GM23338 (cell line): ENCODE results near the gene SMG9. TPM values are rescaled to one million over a fixed set of nuclear protein-coding genes. Genes with fewer than 3 reads are reported as not detected.

ENCODE experiments used
- ATAC-seq: fragments of 200-7000 bp; cut with Tn5 transposase; 3 replicates; pipeline ENCODE4 v1.9.1; 2020
- DNase-seq: peaks from one replicate; pipeline ENCODE4 v3.0.0-alpha.2; 2015; ENCODE audit warnings: low spot score
- H2AFZ ChIP-seq: fragments of 200-600 bp; sonication (generic); 2 replicates; pipeline ENCODE4 v1.8.0; 2016; ENCODE audit warnings: antibody characterized with exemption, mild to moderate bottlenecking, moderate library complexity
- H3F3A ChIP-seq: fragments of 200-600 bp; sonication (generic); replicated peaks from 2 replicates; pipeline ENCODE4 v1.8.0; 2017; ENCODE audit warnings: antibody characterized with exemption, mixed run types, low read depth
- H3K27ac ChIP-seq: fragments of 200-600 bp; sonication (generic); 2 replicates; pipeline ENCODE4 v1.6.1; 2016; ENCODE audit warnings: low read depth
- H3K27me3 ChIP-seq: fragments of 200-600 bp; sonication (generic); 2 replicates; pipeline ENCODE4 v1.8.0; 2016; ENCODE audit warnings: mild to moderate bottlenecking, mixed run types, moderate library complexity; ENCODE audit not compliant: insufficient read depth
- H3K36me3 ChIP-seq: fragments of 200-600 bp; sonication (generic); 2 replicates; pipeline ENCODE4 v1.8.0; 2016; ENCODE audit warnings: mild to moderate bottlenecking; ENCODE audit not compliant: insufficient read depth
- H3K4me1 ChIP-seq: fragments of 200-600 bp; sonication (generic); 2 replicates; pipeline ENCODE4 v1.8.0; 2016; ENCODE audit warnings: mild to moderate bottlenecking, moderate library complexity; ENCODE audit not compliant: insufficient read depth
- H3K4me2 ChIP-seq: fragments of 200-600 bp; sonication (generic); 2 replicates; pipeline ENCODE4 v1.7.1; 2017; ENCODE audit warnings: mixed run types
- H3K4me3 ChIP-seq: fragments of 200-600 bp; sonication (generic); 2 replicates; pipeline ENCODE4 v1.6.1; 2016; ENCODE audit warnings: mixed run types
- H3K79me2 ChIP-seq: fragments of 200-600 bp; sonication (generic); replicated peaks from 2 replicates; pipeline ENCODE4 v1.8.0; 2017; ENCODE audit warnings: mild to moderate bottlenecking; ENCODE audit not compliant: insufficient read depth
- H3K9me2 ChIP-seq: fragments of 200-600 bp; sonication (generic); 2 replicates; pipeline ENCODE4 v1.8.0; 2017; ENCODE audit not compliant: insufficient read depth
- H4K20me1 ChIP-seq: fragments of 200-600 bp; sonication (generic); replicated peaks from 2 replicates; pipeline ENCODE4 v1.8.0; 2017; ENCODE audit warnings: mild to moderate bottlenecking; ENCODE audit not compliant: insufficient read depth
- H3K27ac Mint-ChIP-seq: 2 replicates; pipeline ENCODE4 v1.8.0; 2020; ENCODE audit warnings: inconsistent platforms, mild to moderate bottlenecking, moderate library complexity, mixed read lengths
- H3K27me3 Mint-ChIP-seq: 3 replicates; pipeline ENCODE4 v1.8.0; 2022; ENCODE audit warnings: low read depth, mild to moderate bottlenecking, moderate library complexity, mixed read lengths, inconsistent platforms; ENCODE audit not compliant: insufficient read depth, poor library complexity
- H3K36me3 Mint-ChIP-seq: 3 replicates; pipeline ENCODE4 v1.8.0; 2021; ENCODE audit warnings: low read depth, mild to moderate bottlenecking, inconsistent platforms, moderate library complexity, mixed read lengths
- H3K4me1 Mint-ChIP-seq: 3 replicates; pipeline ENCODE4 v1.8.0; 2020; ENCODE audit warnings: mild to moderate bottlenecking, inconsistent platforms, mixed read lengths
- H3K4me3 Mint-ChIP-seq: 3 replicates; pipeline ENCODE4 v1.8.0; 2021; ENCODE audit warnings: moderate library complexity, mild to moderate bottlenecking, inconsistent platforms, mixed read lengths
- H3K9me3 Mint-ChIP-seq: 3 replicates; pipeline ENCODE4 v1.8.0; 2020; ENCODE audit warnings: moderate library complexity, mild to moderate bottlenecking, inconsistent platforms, mixed read lengths
- CREB1 ChIP-seq: fragments of 250-450 bp; sonication (Bioruptor Pico); IDR thresholded peaks from 2 replicates; pipeline ENCODE4 v1.5.0; 2020; ENCODE audit warnings: low read depth, mild to moderate bottlenecking, moderate library complexity
- EZH2 ChIP-seq: fragments of 200-600 bp; sonication (generic); IDR thresholded peaks from one replicate; pipeline ENCODE4 v1.8.0; 2017; ENCODE audit warnings: antibody characterized with exemption, mild to moderate bottlenecking, low read depth; ENCODE audit not compliant: unreplicated experiment
- EZH2phosphoT487 ChIP-seq: fragments of 200-600 bp; sonication (generic); IDR thresholded peaks from one replicate; pipeline ENCODE4 v1.8.1; 2018; ENCODE audit warnings: antibody characterized with exemption; ENCODE audit not compliant: unreplicated experiment
- JUNB ChIP-seq: IDR thresholded peaks from one replicate; pipeline ENCODE4 v1.6.1; 2016; ENCODE audit warnings: antibody characterized with exemption; ENCODE audit not compliant: unreplicated experiment
- NANOG ChIP-seq: IDR thresholded peaks from 2 replicates; pipeline ENCODE4 v1.6.1; 2016; ENCODE audit warnings: antibody characterized with exemption, borderline replicate concordance
- POLR2AphosphoS5 ChIP-seq: IDR thresholded peaks from 2 replicates; pipeline ENCODE4 v1.6.1; 2016; ENCODE audit warnings: antibody characterized with exemption, low read depth
- STAT1 ChIP-seq: IDR thresholded peaks from one replicate; pipeline ENCODE4 v1.6.1; 2016; ENCODE audit warnings: antibody characterized with exemption; ENCODE audit not compliant: unreplicated experiment
- ZNF114 ChIP-seq: fragments of 250-450 bp; sonication (Bioruptor Pico); IDR thresholded peaks from 2 replicates; pipeline ENCODE4 v1.5.0; 2020; ENCODE audit warnings: mild to moderate bottlenecking, moderate library complexity
- ZNF331 ChIP-seq: fragments of 250-450 bp; sonication (Bioruptor Pico); IDR thresholded peaks from 2 replicates; pipeline ENCODE4 v1.5.0; 2020; ENCODE audit warnings: low read depth, mild to moderate bottlenecking, moderate library complexity
- polyA plus RNA-seq: library from polyadenylated mRNA; unstranded; fragments of >200 nt; fragmentation: Nextera tagmentation; extraction: Ambion mirVana; gene quantifications from 2 replicates; pipeline ENCODE4 v1.2.1, GENCODE V29; 2016
- total RNA-seq: library from RNA; depleted of rRNA; stranded (reverse); fragments of >200 nt; shearing (Covaris generic); gene quantifications from 2 replicates; pipeline ENCODE4 v1.2.3, GENCODE V29; 2014
- TF ChIP-seq, protein P1 (sequence below): IDR thresholded peaks from one replicate; pipeline ENCODE4 v1.6.1; 2018; ENCODE audit warnings: antibody characterized with exemption; ENCODE audit not compliant: unreplicated experiment
- TF ChIP-seq, protein P2 (sequence below): IDR thresholded peaks from 2 replicates; pipeline ENCODE4 v1.6.1; 2016; ENCODE audit warnings: antibody characterized with exemption
- TF ChIP-seq, protein P3 (sequence below): fragments of 250-450 bp; sonication (Bioruptor Pico); IDR thresholded peaks from 2 replicates; pipeline ENCODE4 v1.5.0; 2020; ENCODE audit warnings: mild to moderate bottlenecking, moderate library complexity
- TF ChIP-seq, protein P4 (sequence below), 2 experiments: fragments of 200-600 bp in 1 of 2; sonication (generic) in 1 of 2; conservative IDR thresholded peaks; 2 replicates each; pipeline versions ENCODE4 v1.5.1 to v1.6.1; 2016 to 2017; ENCODE audit warnings: antibody characterized with exemption in 2 of 2, low read depth in 2 of 2, mild to moderate bottlenecking in 2 of 2, moderate library complexity in 1 of 2

Gene SMG9
- total and polyA plus RNA-seq, 2 experiments from 2014 or later = 13.2 to 14.0 TPM

DNA sequence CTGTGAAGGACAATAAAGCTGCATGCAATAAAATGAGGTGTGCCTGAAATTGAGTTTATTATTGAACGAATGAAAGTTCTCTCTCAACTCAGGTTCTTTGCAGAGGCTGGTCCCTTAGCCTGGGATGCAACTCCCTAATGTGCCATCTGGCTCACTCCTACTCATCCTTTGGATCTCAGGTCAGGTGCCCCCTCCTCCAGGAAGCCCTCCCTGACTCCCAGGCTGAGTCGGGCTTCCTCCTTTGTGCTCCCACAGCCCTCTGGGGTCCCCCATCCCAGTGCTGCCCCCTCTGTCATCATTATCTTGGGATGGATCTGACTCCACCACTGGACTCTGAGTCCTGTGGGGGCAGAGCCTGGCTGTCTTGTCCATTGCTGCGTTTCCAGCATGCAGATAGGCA is 41.6 kb downstream of the SMG9 start:
- H3K27ac ChIP-seq = no peak overlapping the region
- Mint-ChIP-seq H3K36me3 (peaks cover 3% of the 10 kb centered on the region; the same call in 2 of the 3 replicates), H3K9me3 (peaks cover 10% of the 10 kb centered on the region), H3K4me3 (no peak overlapping the region), H3K27me3 (no peaks in the 10 kb centered on the region), H3K4me1 (no peaks in the 10 kb centered on the region), H3K27ac (no peak overlapping the region)
- no peak overlapping the region for H3K4me3 ChIP-seq
- no peaks in the 10 kb centered on the region for H3K27me3 ChIP-seq
- no peak for ATAC-seq
- H3K4me1 ChIP-seq = no peaks in the 10 kb centered on the region
- no peak for DNase-seq
- no peaks in the 10 kb centered on the region for H3K36me3 ChIP-seq
- no peaks in the 10 kb centered on the region for H3F3A ChIP-seq
- no peaks in the 10 kb centered on the region for H3K9me2 ChIP-seq
- no peak overlapping the region for H3K4me2 ChIP-seq
- TF ChIP-seq, protein P1, sequence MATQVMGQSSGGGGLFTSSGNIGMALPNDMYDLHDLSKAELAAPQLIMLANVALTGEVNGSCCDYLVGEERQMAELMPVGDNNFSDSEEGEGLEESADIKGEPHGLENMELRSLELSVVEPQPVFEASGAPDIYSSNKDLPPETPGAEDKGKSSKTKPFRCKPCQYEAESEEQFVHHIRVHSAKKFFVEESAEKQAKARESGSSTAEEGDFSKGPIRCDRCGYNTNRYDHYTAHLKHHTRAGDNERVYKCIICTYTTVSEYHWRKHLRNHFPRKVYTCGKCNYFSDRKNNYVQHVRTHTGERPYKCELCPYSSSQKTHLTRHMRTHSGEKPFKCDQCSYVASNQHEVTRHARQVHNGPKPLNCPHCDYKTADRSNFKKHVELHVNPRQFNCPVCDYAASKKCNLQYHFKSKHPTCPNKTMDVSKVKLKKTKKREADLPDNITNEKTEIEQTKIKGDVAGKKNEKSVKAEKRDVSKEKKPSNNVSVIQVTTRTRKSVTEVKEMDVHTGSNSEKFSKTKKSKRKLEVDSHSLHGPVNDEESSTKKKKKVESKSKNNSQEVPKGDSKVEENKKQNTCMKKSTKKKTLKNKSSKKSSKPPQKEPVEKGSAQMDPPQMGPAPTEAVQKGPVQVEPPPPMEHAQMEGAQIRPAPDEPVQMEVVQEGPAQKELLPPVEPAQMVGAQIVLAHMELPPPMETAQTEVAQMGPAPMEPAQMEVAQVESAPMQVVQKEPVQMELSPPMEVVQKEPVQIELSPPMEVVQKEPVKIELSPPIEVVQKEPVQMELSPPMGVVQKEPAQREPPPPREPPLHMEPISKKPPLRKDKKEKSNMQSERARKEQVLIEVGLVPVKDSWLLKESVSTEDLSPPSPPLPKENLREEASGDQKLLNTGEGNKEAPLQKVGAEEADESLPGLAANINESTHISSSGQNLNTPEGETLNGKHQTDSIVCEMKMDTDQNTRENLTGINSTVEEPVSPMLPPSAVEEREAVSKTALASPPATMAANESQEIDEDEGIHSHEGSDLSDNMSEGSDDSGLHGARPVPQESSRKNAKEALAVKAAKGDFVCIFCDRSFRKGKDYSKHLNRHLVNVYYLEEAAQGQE = no peak
- TF ChIP-seq, protein P2, sequence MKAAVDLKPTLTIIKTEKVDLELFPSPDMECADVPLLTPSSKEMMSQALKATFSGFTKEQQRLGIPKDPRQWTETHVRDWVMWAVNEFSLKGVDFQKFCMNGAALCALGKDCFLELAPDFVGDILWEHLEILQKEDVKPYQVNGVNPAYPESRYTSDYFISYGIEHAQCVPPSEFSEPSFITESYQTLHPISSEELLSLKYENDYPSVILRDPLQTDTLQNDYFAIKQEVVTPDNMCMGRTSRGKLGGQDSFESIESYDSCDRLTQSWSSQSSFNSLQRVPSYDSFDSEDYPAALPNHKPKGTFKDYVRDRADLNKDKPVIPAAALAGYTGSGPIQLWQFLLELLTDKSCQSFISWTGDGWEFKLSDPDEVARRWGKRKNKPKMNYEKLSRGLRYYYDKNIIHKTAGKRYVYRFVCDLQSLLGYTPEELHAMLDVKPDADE = no peak
- TF ChIP-seq, protein P3, sequence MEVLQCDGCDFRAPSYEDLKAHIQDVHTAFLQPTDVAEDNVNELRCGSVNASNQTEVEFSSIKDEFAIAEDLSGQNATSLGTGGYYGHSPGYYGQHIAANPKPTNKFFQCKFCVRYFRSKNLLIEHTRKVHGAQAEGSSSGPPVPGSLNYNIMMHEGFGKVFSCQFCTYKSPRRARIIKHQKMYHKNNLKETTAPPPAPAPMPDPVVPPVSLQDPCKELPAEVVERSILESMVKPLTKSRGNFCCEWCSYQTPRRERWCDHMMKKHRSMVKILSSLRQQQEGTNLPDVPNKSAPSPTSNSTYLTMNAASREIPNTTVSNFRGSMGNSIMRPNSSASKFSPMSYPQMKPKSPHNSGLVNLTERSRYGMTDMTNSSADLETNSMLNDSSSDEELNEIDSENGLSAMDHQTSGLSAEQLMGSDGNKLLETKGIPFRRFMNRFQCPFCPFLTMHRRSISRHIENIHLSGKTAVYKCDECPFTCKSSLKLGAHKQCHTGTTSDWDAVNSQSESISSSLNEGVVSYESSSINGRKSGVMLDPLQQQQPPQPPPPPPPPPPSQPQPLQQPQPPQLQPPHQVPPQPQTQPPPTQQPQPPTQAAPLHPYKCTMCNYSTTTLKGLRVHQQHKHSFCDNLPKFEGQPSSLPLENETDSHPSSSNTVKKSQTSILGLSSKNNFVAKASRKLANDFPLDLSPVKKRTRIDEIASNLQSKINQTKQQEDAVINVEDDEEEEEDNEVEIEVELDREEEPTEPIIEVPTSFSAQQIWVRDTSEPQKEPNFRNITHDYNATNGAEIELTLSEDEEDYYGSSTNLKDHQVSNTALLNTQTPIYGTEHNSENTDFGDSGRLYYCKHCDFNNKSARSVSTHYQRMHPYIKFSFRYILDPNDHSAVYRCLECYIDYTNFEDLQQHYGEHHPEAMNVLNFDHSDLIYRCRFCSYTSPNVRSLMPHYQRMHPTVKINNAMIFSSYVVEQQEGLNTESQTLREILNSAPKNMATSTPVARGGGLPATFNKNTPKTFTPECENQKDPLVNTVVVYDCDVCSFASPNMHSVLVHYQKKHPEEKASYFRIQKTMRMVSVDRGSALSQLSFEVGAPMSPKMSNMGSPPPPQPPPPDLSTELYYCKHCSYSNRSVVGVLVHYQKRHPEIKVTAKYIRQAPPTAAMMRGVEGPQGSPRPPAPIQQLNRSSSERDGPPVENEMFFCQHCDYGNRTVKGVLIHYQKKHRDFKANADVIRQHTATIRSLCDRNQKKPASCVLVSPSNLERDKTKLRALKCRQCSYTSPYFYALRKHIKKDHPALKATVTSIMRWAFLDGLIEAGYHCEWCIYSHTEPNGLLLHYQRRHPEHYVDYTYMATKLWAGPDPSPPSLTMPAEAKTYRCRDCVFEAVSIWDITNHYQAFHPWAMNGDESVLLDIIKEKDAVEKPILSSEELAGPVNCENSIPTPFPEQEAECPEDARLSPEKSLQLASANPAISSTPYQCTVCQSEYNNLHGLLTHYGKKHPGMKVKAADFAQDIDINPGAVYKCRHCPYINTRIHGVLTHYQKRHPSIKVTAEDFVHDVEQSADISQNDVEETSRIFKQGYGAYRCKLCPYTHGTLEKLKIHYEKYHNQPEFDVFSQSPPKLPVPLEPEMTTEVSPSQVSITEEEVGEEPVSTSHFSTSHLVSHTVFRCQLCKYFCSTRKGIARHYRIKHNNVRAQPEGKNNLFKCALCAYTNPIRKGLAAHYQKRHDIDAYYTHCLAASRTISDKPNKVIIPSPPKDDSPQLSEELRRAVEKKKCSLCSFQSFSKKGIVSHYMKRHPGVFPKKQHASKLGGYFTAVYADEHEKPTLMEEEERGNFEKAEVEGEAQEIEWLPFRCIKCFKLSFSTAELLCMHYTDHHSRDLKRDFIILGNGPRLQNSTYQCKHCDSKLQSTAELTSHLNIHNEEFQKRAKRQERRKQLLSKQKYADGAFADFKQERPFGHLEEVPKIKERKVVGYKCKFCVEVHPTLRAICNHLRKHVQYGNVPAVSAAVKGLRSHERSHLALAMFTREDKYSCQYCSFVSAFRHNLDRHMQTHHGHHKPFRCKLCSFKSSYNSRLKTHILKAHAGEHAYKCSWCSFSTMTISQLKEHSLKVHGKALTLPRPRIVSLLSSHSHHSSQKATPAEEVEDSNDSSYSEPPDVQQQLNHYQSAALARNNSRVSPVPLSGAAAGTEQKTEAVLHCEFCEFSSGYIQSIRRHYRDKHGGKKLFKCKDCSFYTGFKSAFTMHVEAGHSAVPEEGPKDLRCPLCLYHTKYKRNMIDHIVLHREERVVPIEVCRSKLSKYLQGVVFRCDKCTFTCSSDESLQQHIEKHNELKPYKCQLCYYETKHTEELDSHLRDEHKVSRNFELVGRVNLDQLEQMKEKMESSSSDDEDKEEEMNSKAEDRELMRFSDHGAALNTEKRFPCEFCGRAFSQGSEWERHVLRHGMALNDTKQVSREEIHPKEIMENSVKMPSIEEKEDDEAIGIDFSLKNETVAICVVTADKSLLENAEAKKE (CRISPR knock-in tag) = no peak
- TF ChIP-seq, protein P4, sequence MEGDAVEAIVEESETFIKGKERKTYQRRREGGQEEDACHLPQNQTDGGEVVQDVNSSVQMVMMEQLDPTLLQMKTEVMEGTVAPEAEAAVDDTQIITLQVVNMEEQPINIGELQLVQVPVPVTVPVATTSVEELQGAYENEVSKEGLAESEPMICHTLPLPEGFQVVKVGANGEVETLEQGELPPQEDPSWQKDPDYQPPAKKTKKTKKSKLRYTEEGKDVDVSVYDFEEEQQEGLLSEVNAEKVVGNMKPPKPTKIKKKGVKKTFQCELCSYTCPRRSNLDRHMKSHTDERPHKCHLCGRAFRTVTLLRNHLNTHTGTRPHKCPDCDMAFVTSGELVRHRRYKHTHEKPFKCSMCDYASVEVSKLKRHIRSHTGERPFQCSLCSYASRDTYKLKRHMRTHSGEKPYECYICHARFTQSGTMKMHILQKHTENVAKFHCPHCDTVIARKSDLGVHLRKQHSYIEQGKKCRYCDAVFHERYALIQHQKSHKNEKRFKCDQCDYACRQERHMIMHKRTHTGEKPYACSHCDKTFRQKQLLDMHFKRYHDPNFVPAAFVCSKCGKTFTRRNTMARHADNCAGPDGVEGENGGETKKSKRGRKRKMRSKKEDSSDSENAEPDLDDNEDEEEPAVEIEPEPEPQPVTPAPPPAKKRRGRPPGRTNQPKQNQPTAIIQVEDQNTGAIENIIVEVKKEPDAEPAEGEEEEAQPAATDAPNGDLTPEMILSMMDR (conservative IDR thresholded peaks at IDR 0.05; ENCODE audit: low read depth in 2 of 2) = no peak
- TF ChIP-seq POLR2AphosphoS5 = no peak
- TF ChIP-seq EZH2 = no peak
- TF ChIP-seq EZH2phosphoT487 = no peak
- no peak for TF ChIP-seq JUNB
- no peak for TF ChIP-seq ZNF114
- TF ChIP-seq ZNF331 = no peak
- no peak for TF ChIP-seq CREB1 (CRISPR knock-in tag)
- TF ChIP-seq NANOG = no peak
- no peak for TF ChIP-seq STAT1
- H4K20me1 ChIP-seq = no peaks in the 10 kb centered on the region
- no peak overlapping the region for H2AFZ ChIP-seq
- no peaks in the 10 kb centered on the region for H3K79me2 ChIP-seq
